Activated CD4-positive, alpha-beta T cell treated with anti-CD3 and anti-CD28 coated beads, Interleukin-2, Interleukin-6, amounts not matched to agents 100 ng/mL and 50 ng/mL, durations not matched to agents 16 hours and 8 hours (primary cell): ENCODE data around the gene OR6V1.
"Not testable (repeated sequence)": the region's sequence is repeated elsewhere in the genome, so short reads cannot be mapped to it uniquely, and the experiment has no call there.

Experiments used
- DNase-seq: peaks from one replicate; pipeline ENCODE4 v3.0.0-alpha.2; 2020

OR6V1 gene

DNA sequence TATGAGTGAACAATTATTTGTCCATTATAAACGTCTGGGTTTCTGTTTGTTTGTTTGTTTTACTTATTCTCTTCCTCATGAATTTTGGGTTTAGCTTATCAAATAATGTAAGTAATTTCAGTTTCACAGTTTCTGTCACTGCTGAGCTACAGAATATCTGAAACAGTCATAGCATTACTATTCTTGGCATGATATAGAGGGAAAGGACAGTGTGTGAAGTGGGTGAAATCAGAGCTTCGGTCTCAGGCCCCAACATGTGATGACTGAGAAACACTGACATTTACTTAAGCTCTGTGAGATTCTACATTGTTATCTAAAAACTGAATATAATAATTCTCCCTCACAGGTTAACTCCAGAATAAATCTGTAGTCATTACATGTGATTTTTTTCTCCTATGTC, 8.8 kb upstream of the OR6V1 start:
- DNase-seq, result no peak

GRCh38 chr7:143046426-143046851, 5.7 kb upstream of the OR6V1 start:
- DNase-seq, result no peak

DNA sequence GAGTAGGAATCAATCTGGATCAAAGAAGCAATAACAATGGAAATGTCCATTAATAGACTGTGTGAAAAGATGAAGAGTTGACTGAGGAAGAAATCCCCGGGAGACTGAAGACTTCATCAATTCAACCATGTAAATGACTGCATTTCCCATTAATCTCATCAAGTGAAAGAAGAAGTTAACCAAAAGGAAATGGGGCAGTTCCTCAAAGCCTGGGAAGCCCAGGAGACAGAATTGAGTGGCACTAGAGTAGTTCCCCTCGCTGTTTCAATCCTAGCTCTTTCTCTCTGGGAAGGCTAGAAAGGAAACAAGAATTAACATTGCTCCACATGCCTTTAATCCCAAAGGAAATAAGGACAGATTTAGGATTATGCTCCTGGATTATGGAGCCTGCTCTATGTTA, 4.8 kb upstream of the OR6V1 start:
- no peak for DNase-seq

GRCh38 chr7:143048827-143049226, 3.3 kb upstream of the OR6V1 start:
- DNase-seq, result no peak

GRCh38 chr7:143049362-143049761, 2.8 kb upstream of the OR6V1 start:
- no peak for DNase-seq

- DNase-seq, result no peak
Measured at GRCh38 chr7:143050931-143051330, 1.2 kb upstream of the OR6V1 start.

GRCh38 chr7:143054621-143055020, 2.5 kb downstream of the OR6V1 start:
- DNase-seq, result no peak

DNA sequence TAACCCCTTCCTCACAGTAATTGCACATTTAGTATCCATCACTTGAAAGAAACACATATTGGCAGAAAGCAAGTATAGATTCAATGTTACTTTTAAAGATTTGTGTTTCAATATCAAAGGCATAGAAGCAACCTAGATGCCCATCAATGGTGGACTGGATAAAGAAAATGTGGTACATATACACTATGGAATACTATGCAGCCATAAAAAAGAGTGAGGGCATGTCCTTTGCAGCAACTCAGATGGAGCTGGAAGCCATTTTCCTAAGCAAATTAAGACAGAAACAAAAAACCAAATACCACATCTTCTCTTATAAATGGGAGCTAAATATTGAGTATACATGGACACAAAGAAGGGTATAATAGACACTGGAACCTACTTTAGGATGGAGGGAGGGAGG, 3.6 kb downstream of the OR6V1 start:
- no peak for DNase-seq

- no peak for DNase-seq
Measured at GRCh38 chr7:143063741-143064140, 11.6 kb downstream of the OR6V1 start.

GRCh38 chr7:143068446-143068845, 16.3 kb downstream of the OR6V1 start:
- DNase-seq, result no peak

DNA sequence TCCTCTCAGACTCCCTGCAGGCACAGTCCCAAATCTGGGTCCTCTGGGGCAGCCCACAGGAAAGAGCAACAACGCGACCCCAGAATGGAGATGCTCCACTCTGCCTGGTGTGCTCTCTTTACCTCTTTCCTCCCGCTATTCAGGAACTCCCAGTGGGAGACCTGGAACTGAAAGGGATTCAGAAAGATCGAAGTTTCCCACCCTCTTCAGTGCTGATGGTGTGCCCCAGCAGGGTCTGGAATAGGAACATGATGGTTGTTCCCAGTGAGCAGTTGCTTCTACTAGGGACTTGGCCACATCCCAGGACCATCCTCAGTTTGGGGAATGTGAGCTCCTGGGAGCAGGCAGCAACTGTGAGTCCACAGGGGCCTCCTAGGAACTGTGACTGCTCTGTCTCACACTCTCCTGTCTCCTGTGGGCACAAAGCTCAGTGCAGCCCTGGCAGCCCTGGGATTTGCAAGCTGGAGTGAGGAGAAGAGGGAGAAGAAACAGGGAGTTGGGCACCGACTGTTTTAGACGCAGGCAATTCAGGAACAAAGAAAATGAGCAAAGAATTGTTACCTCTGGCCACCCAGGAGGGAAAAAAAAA, 17.9 kb downstream of the OR6V1 start:
- DNase-seq, result no peak

GRCh38 chr7:143073556-143073955, 21.4 kb downstream of the OR6V1 start:
- no peak for DNase-seq

- DNase-seq, result no peak
Measured at GRCh38 chr7:143074141-143074540, 22.0 kb downstream of the OR6V1 start.

DNA sequence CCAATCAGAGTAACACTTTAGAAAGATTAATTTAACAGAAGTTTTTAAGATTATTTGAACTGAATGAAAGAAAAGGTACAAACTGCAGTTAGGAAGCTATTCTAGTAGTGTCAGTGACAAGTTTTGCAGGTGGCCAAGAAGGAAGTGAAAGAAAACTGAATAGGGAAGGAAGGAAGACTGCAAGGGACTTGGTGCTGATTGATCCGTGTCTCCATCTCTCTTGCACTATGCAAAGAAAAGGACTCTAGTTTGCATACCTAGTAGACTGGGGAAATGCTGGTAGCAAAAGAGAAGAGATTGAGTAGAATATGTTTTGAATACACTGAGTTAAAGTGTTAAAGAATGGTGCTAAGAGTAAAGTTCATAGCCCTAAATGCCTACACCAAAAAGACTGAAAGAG, 33.0 kb downstream of the OR6V1 start:
- no peak for DNase-seq

DNA sequence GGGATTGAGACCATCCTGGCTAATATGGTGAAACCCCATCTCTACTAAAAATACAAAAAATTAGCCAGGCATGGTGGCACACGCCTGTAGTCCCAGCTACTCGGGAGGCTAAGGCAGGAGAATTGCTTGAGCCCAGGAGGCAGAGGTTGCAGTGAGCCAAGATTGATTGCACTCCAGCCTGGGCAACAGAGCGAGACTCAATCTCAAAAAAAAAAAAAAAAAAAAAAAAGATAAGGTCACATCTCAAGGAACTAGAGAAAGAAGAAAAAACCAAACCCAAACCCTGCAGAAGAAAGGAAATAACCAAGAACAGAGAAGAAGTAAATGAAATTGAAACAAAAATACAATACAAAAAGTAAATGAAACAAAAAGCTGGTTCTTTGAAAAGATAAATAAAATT, 33.5 kb downstream of the OR6V1 start:
- not testable (repeated sequence) for DNase-seq

- not testable (repeated sequence) for DNase-seq
Measured at GRCh38 chr7:143088549-143089231, 36.5 kb downstream of the OR6V1 start.

DNA sequence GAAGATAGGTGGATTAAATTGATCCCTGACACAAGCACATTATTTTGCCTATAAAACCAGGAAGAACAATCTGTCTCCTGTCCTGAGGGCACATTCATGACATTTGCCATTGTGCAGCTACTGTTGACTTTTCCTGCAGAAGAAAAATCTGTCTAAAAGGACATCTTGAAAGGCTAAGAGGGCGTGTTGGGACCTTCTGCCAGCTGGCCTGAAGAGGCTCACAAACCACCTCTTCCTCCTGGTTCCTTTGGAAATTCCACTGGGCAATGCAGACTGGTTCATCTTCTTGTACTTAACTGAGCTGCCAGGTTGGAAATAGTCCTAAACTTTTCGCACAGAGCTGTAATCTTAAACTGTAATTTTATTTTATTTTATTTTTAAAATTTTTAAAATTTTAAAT, 44.0 kb downstream of the OR6V1 start:
- no peak for DNase-seq

- not testable (repeated sequence) for DNase-seq
Measured at GRCh38 chr7:143099579-143099978, 47.4 kb downstream of the OR6V1 start.
